GM12872 (cell line): ENCODE measurements around the gene OTOP3.

Experiments
- CTCF ChIP-seq: IDR thresholded peaks from 3 replicates; pipeline ENCODE4 v1.5.1; 2011; ENCODE audit warnings: low read depth, mild to moderate bottlenecking, low read length, moderate library complexity; ENCODE audit not compliant: insufficient read depth

OTOP3 gene

GRCh38 chr17:74898376-74898946 is 37.2 kb upstream of the OTOP3 start:
- no peak for TF ChIP-seq CTCF

GRCh38 chr17:74900208-74900607 is 35.5 kb upstream of the OTOP3 start:
- no peak for TF ChIP-seq CTCF

GRCh38 chr17:74901353-74902135 is 34.2 kb upstream of the OTOP3 start:
- TF ChIP-seq CTCF = no peak

- no peak for TF ChIP-seq CTCF
These were observed 32.7 kb upstream of the OTOP3 start for GRCh38 chr17:74903034-74903433.

GRCh38 chr17:74903671-74904070 is 32.0 kb upstream of the OTOP3 start:
- TF ChIP-seq CTCF = no peak

- no peak for TF ChIP-seq CTCF
These were observed 30.9 kb upstream of the OTOP3 start for GRCh38 chr17:74904687-74905409.

- no peak for TF ChIP-seq CTCF
These were observed 28.7 kb upstream of the OTOP3 start for GRCh38 chr17:74907012-74907411.
